Right ventricle myocardium inferior (tissue), 1 donor: Measurements from ENCODE around the gene SPECC1. TPM values are rescaled to one million over a fixed set of nuclear protein-coding genes. Genes with fewer than 3 reads are reported as not detected.

Experiments
- ATAC-seq: fragments of 200-7000 bp; cut with Tn5 transposase; one replicate; pipeline ENCODE4 v1.9.1; 2020; ENCODE audit warnings: mild to moderate bottlenecking, moderate library complexity
- DNase-seq: peaks from one replicate; pipeline ENCODE4 v3.0.0; 2021; ENCODE audit errors: missing footprints
- intact Hi-C: fragments of 100-400 bp; cut with DNase I; formaldehyde crosslinking; loops from one replicate; pipeline ENCODE4 v1.11.0; 2022
- total RNA-seq: library from RNA; stranded (reverse); fragmentation: NEBNext Ultra II Directional; extraction: Animal tissue kit (Norgen Biotek cat#: 25700); gene quantifications from one replicate; pipeline ENCODE4 v1.2.1, GENCODE V29; 2021
- donor health status: DM: no; HTN: yes; CAD: no; lungs with severe emphysema.

Gene SPECC1
- total RNA-seq, 1 donor from 2014 or later: 10.5 TPM

GRCh38 chr17:20109076-20109475 is 99.9 kb downstream of the SPECC1 start:
- DNase-seq: no peak
- ATAC-seq: no peak
- intact Hi-C loops: no loop called here

GRCh38 chr17:20111538-20111937 is 102.4 kb downstream of the SPECC1 start:
- DNase-seq (no peak), ATAC-seq (no peak)
- intact Hi-C loops: no loop called here

- intact Hi-C loops: no loop called here
- DNase-seq (no peak), ATAC-seq (no peak)
Measured at GRCh38 chr17:20114466-20114865, 105.3 kb downstream of the SPECC1 start.

- intact Hi-C loops: loop anchor here (2.0 to 5.0 kb wide), 2 partner anchors 109 to 124 kb away; partner anchors contain the start of gene SPECC1
- ATAC-seq: peak; percentile 86
- no peak for DNase-seq
Measured at GRCh38 chr17:20116683-20117309, 107.6 kb downstream of the SPECC1 start.

- intact Hi-C loops: loop anchor here (5.0 kb wide), 1 partner anchor 111 kb away; the partner anchor contains the start of gene SPECC1
Measured at GRCh38 chr17:20118280-20118679, 109.1 kb downstream of the SPECC1 start.

GRCh38 chr17:20120836-20121235 is 111.7 kb downstream of the SPECC1 start:
- ATAC-seq: no peak
- DNase-seq: no peak
- intact Hi-C loops: loop anchor here (2.0 to 5.0 kb wide), 2 partner anchors 106 to 200 kb away; no protein-coding TSS in a partner anchor

More at GRCh38 chr17:20118280-20118679, 109.1 kb downstream of the SPECC1 start:
- no peak for ATAC-seq
- DNase-seq: no peak

- intact Hi-C loops: loop anchor here (2.0 to 5.0 kb wide), 2 partner anchors 106 to 199 kb away; no protein-coding TSS in a partner anchor
- DNase-seq (no peak), ATAC-seq (peak; percentile 61)
Measured at GRCh38 chr17:20121359-20122253, 112.4 kb downstream of the SPECC1 start.

- intact Hi-C loops: loop anchor here (5.0 kb wide), 1 partner anchor 105 kb away; no protein-coding TSS in a partner anchor
- no peak for DNase-seq
- ATAC-seq: peak; percentile 20
Measured at GRCh38 chr17:20122254-20122879, 113.2 kb downstream of the SPECC1 start.

GRCh38 chr17:20123209-20123608 is 114.0 kb downstream of the SPECC1 start:
- ATAC-seq (no peak), DNase-seq (no peak)
- intact Hi-C loops: loop anchor here (5.0 kb wide), 1 partner anchor 104 kb away; no protein-coding TSS in a partner anchor

- intact Hi-C loops: no loop called here
- DNase-seq: no peak
- ATAC-seq: no peak
Measured at GRCh38 chr17:20125724-20126123, 116.6 kb downstream of the SPECC1 start.

- DNase-seq (no peak), ATAC-seq (no peak)
- intact Hi-C loops: no loop called here
Measured at GRCh38 chr17:20127360-20128035, 118.3 kb downstream of the SPECC1 start.

- DNase-seq (no peak), ATAC-seq (no peak)
- intact Hi-C loops: no loop called here
Measured at GRCh38 chr17:20128036-20128667, 119.0 kb downstream of the SPECC1 start.

- ATAC-seq: no peak
Measured at GRCh38 chr17:20133517-20133916, 124.4 kb downstream of the SPECC1 start.

GRCh38 chr17:20141198-20141972 is 132.2 kb downstream of the SPECC1 start:
- ATAC-seq: no peak
- DNase-seq: no peak
- intact Hi-C loops: no loop called here

More at GRCh38 chr17:20133517-20133916, 124.4 kb downstream of the SPECC1 start:
- no peak for DNase-seq
- intact Hi-C loops: no loop called here

GRCh38 chr17:20142268-20142667 is 133.1 kb downstream of the SPECC1 start:
- ATAC-seq: no peak
- intact Hi-C loops: no loop called here
- no peak for DNase-seq

GRCh38 chr17:20143740-20144139 is 134.6 kb downstream of the SPECC1 start:
- ATAC-seq (no peak), DNase-seq (no peak)
- intact Hi-C loops: no loop called here

- ATAC-seq (no peak), DNase-seq (no peak)
- intact Hi-C loops: no loop called here
Measured at GRCh38 chr17:20145567-20145966, 136.4 kb downstream of the SPECC1 start.
